ENCODE results near the gene TRIM63. TPM values are rescaled to one million over a fixed set of nuclear protein-coding genes. Genes with fewer than 3 reads are reported as not detected.

Gene TRIM63
- total and polyA plus RNA-seq, 2 donors (not counting 3 experiments of a cell fraction or from before 2014, with no cell fraction given), result not detected

- Histone ChIP-seq H3K4me2 (ENCODE audit: insufficient read depth, low read length) (no peak overlapping the region), H3K9ac (replicated peaks; ENCODE audit: extremely low read depth, insufficient read depth, low read length) (no peak overlapping the region), H3K27ac (ENCODE audit: insufficient read depth, low read depth, low read length) (no peak overlapping the region), H3K9me1 (replicated peaks; ENCODE audit: control insufficient read depth, extremely low read depth, insufficient read depth, low read length) (no peaks in the 10 kb centered on the region), H2AFZ (ENCODE audit: low read depth, low read length) (no peak overlapping the region), H4K20me1 (replicated peaks; ENCODE audit: control insufficient read depth, extremely low read depth, insufficient read depth, low read length) (no peaks in the 10 kb centered on the region), H3K4me1 (ENCODE audit: control insufficient read depth, extremely low read depth, insufficient read depth, low read length) (no peaks in the 10 kb centered on the region), H3K79me2 (ENCODE audit: control insufficient read depth, insufficient read depth, low read length) (no peaks in the 10 kb centered on the region), H3K36me3 (ENCODE audit: control insufficient read depth in 2 of 2, extremely low read depth in 1 of 2, insufficient read depth in 2 of 2, low read length in 2 of 2) (no peaks in the 10 kb centered on the region), H3K27me3 (ENCODE audit: control insufficient read depth in 2 of 2, insufficient read depth in 2 of 2, low read length in 2 of 2) (peaks cover 2 to 4% of the 10 kb centered on the region in 2 experiments), H3K4me3 (replicated peaks in 1 of 3; ENCODE audit: insufficient read depth in 1 of 3, low read depth in 1 of 3, low read length in 3 of 3) (no peak overlapping the region), H3K9me3 (replicated peaks; ENCODE audit: control insufficient read depth, insufficient read depth, low read length) (no peaks in the 10 kb centered on the region)
- POLR2A ChIA-PET, result no interaction called here
- dilution Hi-C loops (cut with MboI; ENCODE audit: extremely low pct_ligation_motif_present, low sequenced_read_pairs) (no loop called here), intact Hi-C loops (cut with micrococcal nuclease) (no loop called here)
- no peak for FAIRE-seq
- CTCF ChIA-PET, result interaction anchor here (1.2 kb wide), 1 partner anchor 128 kb away, joined by 4 read pairs; no protein-coding TSS in a partner anchor
- DNase-seq (ENCODE audit: low read depth, low spot score), result no peak
- no TSS peak for BruUV-seq (replicated peaks)
- TF ChIP-seq JUN (IDR thresholded peaks at IDR 0.05; ENCODE audit: borderline replicate concordance, insufficient read depth, insufficient read length, low read depth), result no peak
- no peak for TF ChIP-seq MAX (IDR thresholded peaks at IDR 0.05; ENCODE audit: insufficient read depth, insufficient read length)
- TF ChIP-seq FOS (IDR thresholded peaks at IDR 0.05; ENCODE audit: borderline replicate concordance, insufficient read depth, low read length), result no peak
- no peak for TF ChIP-seq CTCF (IDR thresholded peaks at IDR 0.05; ENCODE audit: extremely low read depth in 1 of 2, insufficient read depth in 1 of 2, low read depth in 1 of 2, low read length in 2 of 2)
- TF ChIP-seq GATA2 (IDR thresholded peaks at IDR 0.05; ENCODE audit: insufficient read depth, insufficient read length, low read depth, low read length), result no peak
- TF ChIP-seq POLR2AphosphoS5 (IDR thresholded peaks at IDR 0.05; ENCODE audit: insufficient read depth, low read depth, low read length), result no peak
- TF ChIP-seq MYC (IDR thresholded peaks at IDR 0.05; ENCODE audit: low read depth, low read length), result no peak
- TF ChIP-seq POLR2A (IDR thresholded peaks at IDR 0.05; ENCODE audit: low read depth, low read length), result no peak
- no peak for TF ChIP-seq EZH2 (IDR thresholded peaks at IDR 0.05; ENCODE audit: borderline replicate concordance, low read depth, low read length, severe bottlenecking)
Measured at GRCh38 chr1:26023826-26024225, 43.6 kb downstream of the TRIM63 start.
